GM19193 (cell line): ENCODE measurements around the gene ACADVL.
A peak's percentile ranks its signal among the peaks of the same experiment; 100 is the strongest.

Experiments
- POLR2A ChIP-seq: IDR thresholded peaks from 4 replicates; pipeline ENCODE4 v1.6.1; 2011; ENCODE audit not compliant: insufficient read depth, insufficient read length; ENCODE audit errors: extremely low read depth

The ACADVL gene

DNA sequence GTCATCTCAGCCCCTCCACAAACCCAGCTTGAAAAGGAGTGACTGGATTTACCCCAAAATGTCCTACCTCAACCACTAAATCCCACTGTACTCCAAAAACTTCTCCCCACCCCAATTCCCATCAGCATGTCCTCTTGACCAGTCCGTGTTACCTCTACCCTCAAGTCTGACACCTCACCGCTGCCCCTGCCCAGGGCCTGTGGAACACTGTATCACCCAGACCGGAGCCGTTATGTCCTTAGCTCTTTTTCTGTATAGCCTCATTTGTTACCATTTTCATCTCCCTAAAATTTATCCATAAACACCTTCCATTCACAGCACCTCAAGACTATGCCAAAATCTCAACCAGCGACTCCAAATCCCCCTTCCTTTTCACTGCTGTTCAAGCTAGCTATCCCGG, 17.1 kb downstream of the ACADVL start:
- no peak for TF ChIP-seq POLR2A

DNA sequence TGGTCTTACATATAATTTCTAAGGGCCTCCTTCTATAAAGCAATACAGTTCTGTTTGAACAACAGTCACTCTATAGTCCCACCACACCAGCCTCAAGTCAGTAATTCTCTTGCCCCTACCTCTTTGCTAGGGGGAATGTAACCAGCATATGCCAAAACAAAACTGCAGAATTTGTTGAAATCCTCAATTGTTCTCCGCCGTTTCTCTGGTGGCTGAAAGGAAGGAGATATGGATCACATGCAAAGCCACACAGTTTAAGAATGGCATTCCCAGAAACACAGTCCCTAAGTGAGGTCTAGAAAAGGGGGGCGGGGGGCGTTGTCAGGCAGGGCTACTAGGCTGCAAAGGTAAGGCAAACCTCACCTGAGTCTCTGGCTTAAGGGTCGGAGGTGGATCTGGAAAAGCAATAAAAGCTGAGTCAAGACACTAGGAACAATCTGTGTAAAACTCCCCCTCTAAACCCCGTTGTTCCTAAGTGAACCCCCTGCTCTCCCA, 17.6 kb downstream of the ACADVL start:
- no peak for TF ChIP-seq POLR2A

DNA sequence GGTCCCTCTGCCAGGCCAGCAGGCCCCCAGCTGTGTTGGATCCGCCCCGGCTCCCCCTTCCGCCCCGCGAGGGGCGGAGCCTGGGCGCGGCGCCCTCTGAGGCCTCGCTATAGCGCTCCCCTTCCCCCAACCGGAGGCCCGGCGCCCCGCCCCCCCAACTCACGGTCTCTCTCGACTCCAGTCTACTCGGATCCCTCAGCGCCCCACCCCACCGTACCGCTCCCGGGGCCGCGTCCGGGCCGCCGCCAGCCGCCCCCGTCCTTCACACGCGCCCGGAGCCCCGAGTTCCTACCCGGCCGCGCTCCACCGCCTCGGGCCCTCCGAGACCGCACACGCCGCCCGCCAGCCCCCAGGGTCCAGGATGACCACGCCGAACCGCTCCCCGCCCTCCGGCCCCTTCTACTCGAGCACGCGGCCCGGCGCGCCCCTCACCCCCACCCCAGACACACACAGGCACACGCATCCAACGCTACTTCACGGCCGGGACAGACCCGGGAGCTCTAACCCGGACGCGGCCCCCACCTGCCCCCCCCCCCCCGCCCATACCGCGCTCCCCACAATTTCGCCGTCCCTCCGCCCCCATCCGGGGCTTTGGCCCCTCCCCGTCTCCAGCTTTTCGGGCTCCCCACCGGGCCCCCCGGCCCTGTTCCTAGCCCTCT, 18.2 kb downstream of the ACADVL start:
- TF ChIP-seq POLR2A, result peak; percentile 50

DNA sequence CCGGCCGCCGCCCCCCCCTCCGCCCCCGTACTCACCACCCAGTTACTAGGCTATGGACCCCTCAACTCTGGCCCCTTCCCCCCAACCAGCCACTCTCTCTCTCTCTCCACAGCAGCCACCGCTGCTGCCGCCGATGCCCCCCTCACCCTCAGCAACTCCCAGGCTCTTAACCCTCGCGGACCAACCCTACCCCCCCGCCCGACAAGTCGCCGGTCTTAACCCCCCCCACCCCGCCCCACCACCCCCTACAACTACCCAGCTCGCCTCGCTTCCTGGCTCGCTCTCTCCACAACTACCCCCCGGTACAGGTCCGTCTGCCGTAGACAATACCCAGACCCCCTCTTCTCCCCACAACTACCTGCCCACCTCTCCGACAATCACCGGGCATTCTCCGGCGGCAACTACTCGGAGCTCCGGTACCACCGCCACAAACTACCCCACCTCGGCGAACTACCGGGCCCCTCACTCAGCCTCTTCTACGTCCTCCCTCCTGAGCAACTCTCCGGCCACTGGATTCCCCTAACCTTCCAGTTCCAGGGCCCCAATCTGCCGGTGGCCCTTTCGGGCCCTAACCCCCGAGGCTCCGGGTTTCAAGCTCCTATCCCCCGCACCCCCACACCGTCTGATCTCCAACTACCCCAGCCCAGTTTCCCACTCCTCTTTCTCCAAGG, 18.8 kb downstream of the ACADVL start:
- no peak for TF ChIP-seq POLR2A

DNA sequence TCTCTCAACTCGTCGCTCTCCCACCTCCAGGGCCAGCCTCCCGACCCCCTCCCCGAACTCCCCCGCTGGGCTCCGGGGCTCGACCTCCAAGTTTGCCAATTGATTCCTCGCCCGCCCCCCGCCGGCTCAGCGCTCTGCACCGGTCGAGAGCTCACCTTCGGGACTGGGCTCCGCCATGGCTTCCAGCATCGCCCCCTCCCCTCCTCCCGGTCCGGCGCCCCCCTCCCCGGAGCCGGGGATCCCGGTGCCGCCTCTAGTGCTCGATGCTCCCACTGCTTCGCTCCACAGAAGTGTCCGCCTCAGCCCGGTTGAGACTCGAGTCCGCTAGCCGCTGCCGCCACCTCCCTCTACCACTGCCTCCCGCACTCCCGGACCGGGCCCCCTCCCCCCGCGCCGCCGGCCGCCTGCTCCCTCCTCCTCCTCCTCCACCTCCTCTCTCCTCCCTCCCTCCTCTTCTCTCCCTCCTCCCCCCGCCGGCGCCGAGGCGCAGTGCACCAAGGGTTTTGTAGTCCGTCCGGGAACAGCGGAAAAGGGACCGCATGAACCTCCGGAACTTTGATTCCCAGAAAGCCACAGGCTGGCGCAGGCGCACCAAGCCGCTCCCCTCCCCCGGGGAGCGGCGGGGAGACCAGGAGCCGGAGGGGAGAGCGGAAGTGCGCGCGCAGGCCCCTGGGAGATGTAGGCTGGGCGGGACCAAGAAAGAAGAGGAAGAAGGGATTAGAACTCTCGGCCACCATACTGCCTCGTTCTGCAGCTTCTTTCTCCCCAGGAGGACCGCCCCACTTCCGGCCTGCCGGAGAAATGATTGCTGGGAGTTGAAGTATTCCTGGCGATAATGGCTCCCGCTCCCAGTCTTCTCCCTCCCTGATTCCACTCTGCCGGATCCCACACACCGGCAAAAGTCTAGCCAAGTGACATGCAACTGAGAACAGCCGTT, 19.6 kb downstream of the ACADVL start, which contains the start of gene PHF23:
Gene PHF23, minus strand, starts transcription at position 367 of the 937 bp plus-strand sequence. Its CDS starts 178 bp downstream, at position 189.
- TF ChIP-seq POLR2A, result no peak

DNA sequence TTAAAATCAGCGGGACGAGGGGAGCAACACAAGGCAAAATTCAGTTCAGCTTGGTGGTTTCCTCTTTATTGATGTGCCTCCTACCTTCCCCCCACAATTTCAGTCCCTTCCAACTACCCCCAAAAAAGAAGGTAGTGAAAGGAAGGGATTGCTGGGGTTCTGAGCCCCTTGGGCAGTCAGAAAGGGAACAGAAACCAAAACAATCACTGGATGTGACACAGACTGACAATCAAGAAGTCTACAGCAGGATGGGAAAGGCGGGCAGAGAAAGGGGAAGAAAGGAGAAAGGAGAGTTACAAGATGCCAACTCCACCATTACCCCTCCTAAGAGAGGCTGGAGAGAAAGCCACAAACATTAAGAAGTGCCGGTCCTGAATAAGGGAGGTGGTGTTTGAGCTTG, 20.6 kb downstream of the ACADVL start:
- no peak for TF ChIP-seq POLR2A

DNA sequence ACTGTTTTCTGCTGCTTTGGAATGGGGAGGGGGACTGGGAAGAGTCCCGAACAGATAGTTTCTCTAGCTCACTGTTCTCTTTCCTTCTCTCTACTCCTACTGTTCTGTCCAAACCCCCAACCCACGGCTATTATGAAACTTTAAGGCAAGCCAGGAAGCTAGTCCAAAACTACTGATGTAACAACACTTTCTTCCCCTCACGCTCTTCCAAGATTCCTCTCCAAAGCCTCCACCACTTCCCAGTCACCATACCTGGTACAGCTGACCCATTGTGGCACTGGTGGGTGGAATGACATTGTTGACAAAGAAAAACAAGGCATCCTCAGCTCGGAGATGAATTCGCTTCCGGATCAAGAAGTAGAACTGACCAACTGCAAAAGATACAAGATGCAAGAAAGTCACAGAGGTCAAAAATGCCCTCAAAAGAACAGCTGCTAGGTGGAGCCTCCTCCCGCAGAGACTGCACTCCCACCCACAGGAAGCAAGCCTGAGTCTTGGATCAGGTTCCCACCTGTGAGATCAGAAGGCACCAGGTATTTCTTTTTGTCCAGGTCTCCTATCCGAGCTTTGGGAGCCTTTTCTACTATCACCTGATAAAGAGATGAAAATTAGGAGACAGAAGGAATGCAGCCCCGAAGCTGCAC, 21.5 kb downstream of the ACADVL start:
- TF ChIP-seq POLR2A, result no peak

DNA sequence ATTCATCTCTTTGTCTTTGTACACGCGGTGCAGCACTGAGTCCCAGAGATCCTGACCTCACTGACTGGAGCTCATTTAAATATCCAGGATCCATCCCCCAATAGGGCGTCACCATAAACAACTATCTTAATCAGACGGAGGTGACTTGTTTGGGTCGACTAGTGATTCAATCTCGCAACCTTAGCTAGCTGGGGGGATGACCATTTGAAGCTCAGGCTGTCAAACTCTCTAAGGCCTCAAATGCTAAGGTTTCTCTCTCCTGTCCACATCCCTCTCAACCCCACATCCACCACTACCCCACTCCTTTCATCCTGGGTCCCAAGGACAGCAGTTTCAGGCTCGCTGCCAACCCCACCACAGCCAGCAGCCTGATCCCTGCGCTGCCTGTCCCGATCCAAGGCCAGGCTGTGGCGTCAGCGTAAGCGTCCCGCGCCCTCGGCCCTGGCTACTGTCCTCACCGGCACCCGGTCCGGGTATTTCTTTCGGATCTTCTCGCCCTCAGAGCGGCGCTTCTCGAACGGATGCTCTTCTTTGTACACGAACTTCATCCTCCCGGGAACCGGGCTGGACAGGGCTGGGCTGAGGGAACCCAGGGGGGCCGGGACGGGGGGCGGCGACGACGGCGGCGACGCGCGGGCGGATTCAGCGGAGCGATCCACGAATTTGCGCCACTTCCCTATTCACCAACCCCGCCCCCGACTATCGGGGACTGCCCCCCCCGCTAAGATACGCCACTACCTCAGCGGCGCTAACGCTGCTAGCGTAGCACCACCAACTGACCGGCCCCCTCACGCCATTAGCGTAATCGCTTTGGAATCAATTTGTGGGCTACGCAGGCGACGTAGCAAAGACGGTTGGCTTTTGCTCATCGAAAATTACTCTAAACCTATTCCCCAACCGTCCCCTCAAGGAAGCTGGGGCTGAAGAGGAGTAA, 22.3 kb downstream of the ACADVL start, which contains the start of gene GABARAP:
Gene GABARAP, minus strand, starts transcription at position 667 of the 934 bp plus-strand sequence. Its CDS starts 119 bp downstream, at position 548.
- TF ChIP-seq POLR2A, result peak; percentile 22

DNA sequence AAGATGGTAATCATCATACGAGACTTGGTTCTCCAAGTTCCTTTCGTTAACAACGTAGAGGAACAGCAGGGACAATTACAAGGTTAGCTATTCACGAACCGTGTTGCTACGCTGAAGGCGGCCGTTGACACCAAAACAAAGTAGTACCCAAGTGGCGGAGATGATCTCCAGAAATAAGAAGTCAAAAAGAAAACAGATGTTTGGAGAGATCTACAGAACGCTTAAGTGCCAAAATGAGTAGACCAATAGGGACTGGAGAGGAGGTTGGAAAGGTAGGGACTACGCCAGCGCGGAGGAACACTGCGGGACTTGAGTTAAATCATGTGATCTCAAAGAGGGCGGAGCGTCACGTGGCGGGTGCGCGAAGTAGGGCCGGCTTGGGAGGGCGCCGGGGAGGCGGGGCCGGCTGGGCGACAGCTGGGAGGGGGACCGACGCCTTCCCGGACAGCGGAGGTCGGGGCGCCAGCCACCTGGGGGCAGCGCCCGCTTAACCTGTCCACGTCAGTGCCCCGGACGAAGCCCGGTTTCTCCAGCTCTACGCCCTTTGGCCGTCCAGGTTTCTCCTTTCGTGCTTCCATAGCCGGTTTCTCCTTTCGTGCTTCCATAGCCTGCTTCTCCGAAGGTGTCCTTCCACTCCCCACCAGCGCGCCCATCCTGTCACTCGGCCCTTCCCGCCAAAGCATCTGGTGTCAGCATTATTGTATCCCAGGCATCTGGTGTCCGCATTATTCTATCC, 23.1 kb downstream of the ACADVL start:
- peak; percentile 52 for TF ChIP-seq POLR2A

DNA sequence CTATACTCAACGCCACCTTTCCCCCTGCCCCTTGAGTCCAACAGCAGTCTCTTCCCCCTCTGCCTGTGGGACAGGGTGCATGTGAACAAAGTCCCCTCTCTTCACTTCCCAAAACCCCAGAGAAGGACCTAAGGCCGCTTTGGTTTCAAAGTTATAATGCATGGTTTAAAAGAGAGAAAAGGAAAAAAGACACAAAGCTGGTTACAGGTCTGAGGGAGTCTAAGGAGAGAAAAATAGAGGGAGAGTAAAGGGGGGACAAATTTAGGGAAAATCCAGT, 23.7 kb downstream of the ACADVL start:
- no peak for TF ChIP-seq POLR2A

DNA sequence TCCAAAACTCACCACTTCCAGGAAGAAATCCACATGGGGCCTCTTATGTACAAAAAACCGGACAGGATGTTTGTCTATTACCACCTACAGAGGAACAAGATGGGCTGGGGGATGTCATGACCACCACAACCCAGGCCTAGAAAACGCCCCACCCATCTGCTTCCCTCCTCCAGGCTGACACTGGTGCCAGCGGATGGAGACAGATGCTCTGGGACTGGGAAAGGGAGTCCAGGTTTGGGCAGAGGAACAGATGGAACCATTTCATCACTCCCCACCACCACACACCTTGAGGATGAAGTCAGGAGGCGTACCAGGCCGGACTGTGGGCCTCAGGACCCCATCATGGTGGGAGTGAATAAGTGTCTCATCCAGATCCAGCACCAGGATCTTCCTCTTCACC, 27.0 kb downstream of the ACADVL start:
- TF ChIP-seq POLR2A, result no peak

DNA sequence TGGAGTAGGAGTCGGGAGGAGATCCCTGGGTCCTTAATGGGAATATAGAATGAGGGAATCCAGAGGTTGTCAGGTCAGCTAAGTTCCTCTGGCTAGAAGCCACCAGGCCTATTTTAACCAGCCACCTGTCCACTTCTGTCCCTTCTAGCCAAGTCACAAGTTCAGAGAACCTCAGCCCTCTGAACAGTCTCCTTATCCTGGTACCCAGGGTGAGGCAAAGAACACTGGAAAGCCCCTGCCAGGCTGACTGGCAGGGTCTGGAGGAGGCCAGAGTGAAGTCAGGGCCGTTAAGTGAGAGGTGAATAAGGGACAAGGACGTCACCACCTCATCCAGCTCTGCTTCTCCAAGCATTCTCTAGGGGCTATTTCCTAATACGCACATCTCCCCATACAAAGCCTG, 29.1 kb downstream of the ACADVL start:
- no peak for TF ChIP-seq POLR2A

DNA sequence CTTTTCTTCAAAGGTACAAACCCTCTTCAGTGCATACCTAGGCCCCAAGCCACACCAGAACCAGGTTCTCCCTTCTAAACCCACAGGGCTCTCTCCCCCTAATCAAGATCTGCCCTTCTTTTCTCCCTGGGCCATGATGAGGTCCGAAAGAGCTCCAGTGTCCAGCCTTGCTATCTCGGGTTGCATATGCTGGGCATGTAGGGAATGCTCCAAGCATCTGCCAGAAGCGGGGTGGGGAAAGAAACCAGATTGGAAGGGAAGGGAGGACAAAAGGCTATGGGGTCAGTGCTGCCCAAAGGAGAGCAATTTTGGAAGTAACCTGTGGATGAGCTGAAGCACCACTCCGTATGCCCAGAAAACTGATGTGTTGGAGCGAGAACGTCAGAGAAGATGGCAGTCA, 29.5 kb downstream of the ACADVL start:
- no peak for TF ChIP-seq POLR2A
